Calu3 (cell line): ENCODE measurements around the gene RPS6KA2. TPM values are rescaled to one million over a fixed set of nuclear protein-coding genes. Genes with fewer than 3 reads are reported as not detected.

ENCODE experiments used
- BruUV-seq: library from RNA; stranded (reverse); fragments of 400-500 nt; replicated peaks from 2 replicates; lab custom pipeline; 2021; lab: Mats Ljungman, UMichigan
- CTCF ChIA-PET: fragments of 300-600 bp; sonication (Branson Sonifier 250); formaldehyde crosslinking; loops from one replicate; lab custom pipeline; 2022; ENCODE audit warnings: antibody characterized with exemption; lab: Charles Lee
- DNase-seq: peaks from one replicate; pipeline ENCODE4 v3.0.0; 2022
- H3K27ac Mint-ChIP-seq: one replicate; pipeline ENCODE4 v1.8.0; 2022; ENCODE audit warnings: mixed read lengths; ENCODE audit not compliant: unreplicated experiment
- H3K27me3 Mint-ChIP-seq: one replicate; pipeline ENCODE4 v1.8.0; 2022; ENCODE audit warnings: mixed read lengths; ENCODE audit not compliant: unreplicated experiment
- H3K36me3 Mint-ChIP-seq: one replicate; pipeline ENCODE4 v1.8.0; 2022; ENCODE audit warnings: mild to moderate bottlenecking, moderate library complexity, mixed read lengths; ENCODE audit not compliant: insufficient read depth, unreplicated experiment
- H3K4me1 Mint-ChIP-seq: one replicate; pipeline ENCODE4 v1.8.0; 2022; ENCODE audit warnings: mild to moderate bottlenecking, low read depth, mixed read lengths; ENCODE audit not compliant: unreplicated experiment
- H3K4me3 Mint-ChIP-seq: one replicate; pipeline ENCODE4 v1.8.0; 2022; ENCODE audit warnings: mild to moderate bottlenecking, low read depth, moderate library complexity, mixed read lengths; ENCODE audit not compliant: unreplicated experiment
- H3K9me3 Mint-ChIP-seq: one replicate; pipeline ENCODE4 v1.8.0; 2022; ENCODE audit warnings: low read depth, mixed read lengths; ENCODE audit not compliant: unreplicated experiment
- CTCF ChIP-seq: fragments of 200-600 bp; IDR thresholded peaks from one replicate; pipeline ENCODE4 v1.8.0; 2022; ENCODE audit warnings: antibody characterized with exemption; ENCODE audit not compliant: unreplicated experiment
- intact Hi-C: fragments of 100-400 bp; cut with micrococcal nuclease; formaldehyde crosslinking; loops from one replicate; pipeline ENCODE4 v1.10.0; 2022; ENCODE audit not compliant: unreplicated experiment
- total RNA-seq: library from RNA; stranded (reverse); gene quantifications from 2 replicates; pipeline ENCODE4 v1.2.3, GENCODE V29; 2022

RPS6KA2 gene
- total RNA-seq, 1 experiment from 2014 or later = 41.3 TPM

- peaks cover 29% of the 10 kb centered on the region for H3K4me1 Mint-ChIP-seq
Measured at GRCh38 chr6:166616261-166617238, 10.5 kb downstream of the RPS6KA2 start.

GRCh38 chr6:166615059-166615770, 11.8 kb downstream of the RPS6KA2 start:
- Mint-ChIP-seq H3K9me3 (no peaks in the 10 kb centered on the region), H3K36me3 (peaks cover 11% of the 10 kb centered on the region), H3K27ac (no peak overlapping the region), H3K27me3 (no peaks in the 10 kb centered on the region), H3K4me3 (no peak overlapping the region), H3K4me1 (peaks cover 16% of the 10 kb centered on the region)
- intact Hi-C loops = no loop called here
- DNase-seq = no peak
- TF ChIP-seq CTCF = no peak
- BruUV-seq = no TSS peak
- CTCF ChIA-PET = no interaction called here

More at GRCh38 chr6:166616261-166617238, 10.5 kb downstream of the RPS6KA2 start:
- DNase-seq = no peak
- Mint-ChIP-seq H3K9me3 (no peaks in the 10 kb centered on the region), H3K4me3 (no peak overlapping the region), H3K36me3 (peaks cover 11% of the 10 kb centered on the region), H3K27me3 (no peaks in the 10 kb centered on the region), H3K27ac (no peak overlapping the region)
- CTCF ChIA-PET = no interaction called here
- no peak for TF ChIP-seq CTCF
- intact Hi-C loops = no loop called here
- no TSS peak for BruUV-seq

GRCh38 chr6:166614589-166614988, 12.5 kb downstream of the RPS6KA2 start:
- Mint-ChIP-seq H3K27ac (no peak overlapping the region), H3K4me3 (no peak overlapping the region), H3K27me3 (no peaks in the 10 kb centered on the region), H3K4me1 (peaks cover 10% of the 10 kb centered on the region), H3K9me3 (no peaks in the 10 kb centered on the region), H3K36me3 (peaks cover 11% of the 10 kb centered on the region)
- CTCF ChIA-PET = no interaction called here
- intact Hi-C loops = no loop called here
- no peak for DNase-seq
- BruUV-seq = no TSS peak
- TF ChIP-seq CTCF = no peak

GRCh38 chr6:166614171-166614583, 12.9 kb downstream of the RPS6KA2 start:
- Mint-ChIP-seq H3K4me1 (peaks cover 8% of the 10 kb centered on the region), H3K36me3 (peaks cover 11% of the 10 kb centered on the region), H3K4me3 (no peak overlapping the region), H3K27ac (no peak overlapping the region), H3K27me3 (no peaks in the 10 kb centered on the region), H3K9me3 (no peaks in the 10 kb centered on the region)
- intact Hi-C loops = no loop called here
- no TSS peak for BruUV-seq
- no peak for TF ChIP-seq CTCF
- CTCF ChIA-PET = interaction anchor here (0.8 kb wide), 1 partner anchor 14 kb away, joined by 5 read pairs; no protein-coding TSS in a partner anchor
- DNase-seq = no peak
